Stimulated activated naive B cell treated with anti-CD40 and anti-IgM and Interleukin-4, amounts not matched to agents 10 μg/mL and 1 μg/mL and 100 μg/mL, for 72 hours (primary cell): ENCODE data around the gene YES1.
"Not testable (repeated sequence)": the region's sequence is repeated elsewhere in the genome, so short reads cannot be mapped to it uniquely, and the experiment has no call there.

ENCODE experiments used
- ATAC-seq, 2 donors: fragments of 150-1000 bp; cut with Tn5 transposase; replicated peaks; 2 replicates each; pipeline ENCODE4 v1.10.0; 2021; ENCODE audit warnings: moderate library complexity in 1 of 2
- DNase-seq: peaks from one replicate; pipeline ENCODE4 v3.0.0; 2021
- H3K27ac Mint-ChIP-seq: one replicate; pipeline ENCODE4 v1.8.0; 2022; ENCODE audit warnings: mild to moderate bottlenecking, mixed read lengths
- H3K27me3 Mint-ChIP-seq, 2 donors: one replicate each; pipeline ENCODE4 v1.8.0; 2022; ENCODE audit warnings: mixed read lengths in 2 of 2
- H3K36me3 Mint-ChIP-seq, 2 donors: one replicate each; pipeline ENCODE4 v1.8.0; 2022; ENCODE audit warnings: mixed read lengths in 2 of 2, mild to moderate bottlenecking in 1 of 2
- H3K4me1 Mint-ChIP-seq, 2 donors: one replicate each; pipeline ENCODE4 v1.8.0; 2022; ENCODE audit warnings: mixed read lengths in 2 of 2, mild to moderate bottlenecking in 1 of 2
- H3K4me3 Mint-ChIP-seq, 2 donors: one replicate each; pipeline ENCODE4 v1.8.0; 2022; ENCODE audit warnings: mild to moderate bottlenecking in 2 of 2, mixed read lengths in 2 of 2, moderate library complexity in 1 of 2
- H3K9me3 Mint-ChIP-seq, 2 donors: one replicate each; pipeline ENCODE4 v1.8.0; 2022; ENCODE audit warnings: mixed read lengths in 2 of 2, mild to moderate bottlenecking in 1 of 2

The YES1 gene

GRCh38 chr18:754656-755055 is 57.4 kb downstream of the YES1 start:
- no peaks in the 10 kb centered on the region for H3K36me3 Mint-ChIP-seq

GRCh38 chr18:750456-750855 is 61.6 kb downstream of the YES1 start:
- DNase-seq (no peak), ATAC-seq (no peak)
- no peaks in the 10 kb centered on the region for H3K4me1 Mint-ChIP-seq
- no peaks in the 10 kb centered on the region for H3K9me3 Mint-ChIP-seq
- no peak overlapping the region for H3K27ac Mint-ChIP-seq
- no peaks in the 10 kb centered on the region for H3K27me3 Mint-ChIP-seq
- H3K4me3 Mint-ChIP-seq = no peak overlapping the region
- no peaks in the 10 kb centered on the region for H3K36me3 Mint-ChIP-seq

More at GRCh38 chr18:754656-755055, 57.4 kb downstream of the YES1 start:
- Mint-ChIP-seq H3K27me3 (peaks cover 4 to 6% of the 10 kb centered on the region in 2 donors), H3K9me3 (no peaks in the 10 kb centered on the region), H3K4me1 (no peaks in the 10 kb centered on the region), H3K4me3 (no peak overlapping the region), H3K27ac (no peak overlapping the region)
- ATAC-seq (no peak), DNase-seq (no peak)

- H3K9me3 Mint-ChIP-seq = no peaks in the 10 kb centered on the region
- ATAC-seq = no peak
- peaks cover 0 to 4% of the 10 kb centered on the region in 2 donors for H3K27me3 Mint-ChIP-seq
- no peaks in the 10 kb centered on the region for H3K36me3 Mint-ChIP-seq
- no peak overlapping the region for H3K27ac Mint-ChIP-seq
- H3K4me1 Mint-ChIP-seq = no peaks in the 10 kb centered on the region
- DNase-seq = no peak
- no peak overlapping the region for H3K4me3 Mint-ChIP-seq
Measured at GRCh38 chr18:744832-745597, 67.0 kb downstream of the YES1 start.

GRCh38 chr18:741931-742512 is 70.0 kb downstream of the YES1 start:
- H3K9me3 Mint-ChIP-seq = no peaks in the 10 kb centered on the region
- H3K27me3 Mint-ChIP-seq = peaks cover 0 to 4% of the 10 kb centered on the region in 2 donors
- no peak overlapping the region for H3K4me3 Mint-ChIP-seq
- H3K4me1 Mint-ChIP-seq = no peaks in the 10 kb centered on the region
- ATAC-seq = peak; percentile 69 to 80
- no peak for DNase-seq
- no peaks in the 10 kb centered on the region for H3K36me3 Mint-ChIP-seq
- no peak overlapping the region for H3K27ac Mint-ChIP-seq

- ATAC-seq (no peak), DNase-seq (no peak)
- H3K4me3 Mint-ChIP-seq = no peak overlapping the region
- no peaks in the 10 kb centered on the region for H3K4me1 Mint-ChIP-seq
- H3K36me3 Mint-ChIP-seq = no peaks in the 10 kb centered on the region
- H3K9me3 Mint-ChIP-seq = no peaks in the 10 kb centered on the region
- H3K27ac Mint-ChIP-seq = no peak overlapping the region
- H3K27me3 Mint-ChIP-seq = peaks cover 3 to 4% of the 10 kb centered on the region in 2 donors
Measured at GRCh38 chr18:732371-732770, 79.7 kb downstream of the YES1 start.

- H3K27ac Mint-ChIP-seq = no peak overlapping the region
- H3K4me1 Mint-ChIP-seq = no peaks in the 10 kb centered on the region
- no peak for DNase-seq
- H3K9me3 Mint-ChIP-seq = no peaks in the 10 kb centered on the region
- no peak for ATAC-seq
- H3K4me3 Mint-ChIP-seq = no peak overlapping the region
- H3K36me3 Mint-ChIP-seq = no peaks in the 10 kb centered on the region
- peaks cover 3 to 4% of the 10 kb centered on the region in 2 donors for H3K27me3 Mint-ChIP-seq
Measured at GRCh38 chr18:731185-731584, 80.9 kb downstream of the YES1 start.

GRCh38 chr18:730692-731091 is 81.3 kb downstream of the YES1 start:
- no peaks in the 10 kb centered on the region for H3K36me3 Mint-ChIP-seq

GRCh38 chr18:730120-730519 is 81.9 kb downstream of the YES1 start:
- DNase-seq, H3K27ac Mint-ChIP-seq, ATAC-seq, H3K4me3 Mint-ChIP-seq, H3K36me3 Mint-ChIP-seq, H3K27me3 Mint-ChIP-seq, H3K4me1 Mint-ChIP-seq, H3K9me3 Mint-ChIP-seq: not testable (repeated sequence)

More at GRCh38 chr18:730692-731091, 81.3 kb downstream of the YES1 start:
- DNase-seq (no peak), ATAC-seq (no peak)
- no peak overlapping the region for H3K4me3 Mint-ChIP-seq
- peaks cover 3 to 4% of the 10 kb centered on the region in 2 donors for H3K27me3 Mint-ChIP-seq
- H3K27ac Mint-ChIP-seq = no peak overlapping the region
- no peaks in the 10 kb centered on the region for H3K4me1 Mint-ChIP-seq
- H3K9me3 Mint-ChIP-seq = no peaks in the 10 kb centered on the region

- Mint-ChIP-seq H3K4me1 (no peaks in the 10 kb centered on the region), H3K27me3 (peaks cover under 1 to 4% of the 10 kb centered on the region in 2 donors), H3K27ac (no peak overlapping the region), H3K36me3 (no peaks in the 10 kb centered on the region), H3K4me3 (no peak overlapping the region), H3K9me3 (no peaks in the 10 kb centered on the region)
- DNase-seq (no peak), ATAC-seq (no peak)
Measured at GRCh38 chr18:725646-726045, 86.4 kb downstream of the YES1 start.

GRCh38 chr18:723541-724080 is 88.4 kb downstream of the YES1 start:
- Mint-ChIP-seq H3K4me3 (no peak overlapping the region), H3K27me3 (no peaks in the 10 kb centered on the region), H3K27ac (no peak overlapping the region)

GRCh38 chr18:717003-717402 is 95.0 kb downstream of the YES1 start:
- no peak for DNase-seq
- H3K4me3 Mint-ChIP-seq = no peak overlapping the region
- H3K4me1 Mint-ChIP-seq = peaks cover 0 to under 1% of the 10 kb centered on the region in 2 donors
- peaks cover 0 to 6% of the 10 kb centered on the region in 2 donors for H3K27me3 Mint-ChIP-seq
- no peak for ATAC-seq
- H3K9me3 Mint-ChIP-seq = no peaks in the 10 kb centered on the region
- H3K36me3 Mint-ChIP-seq = no peaks in the 10 kb centered on the region
- no peak overlapping the region for H3K27ac Mint-ChIP-seq

More at GRCh38 chr18:723541-724080, 88.4 kb downstream of the YES1 start:
- ATAC-seq = no peak
- Mint-ChIP-seq H3K9me3 (no peaks in the 10 kb centered on the region), H3K36me3 (no peaks in the 10 kb centered on the region), H3K4me1 (no peaks in the 10 kb centered on the region)
- no peak for DNase-seq

- Mint-ChIP-seq H3K9me3 (no peaks in the 10 kb centered on the region), H3K4me1 (peaks cover 4 to 11% of the 10 kb centered on the region in 2 donors), H3K4me3 (no peak overlapping the region), H3K36me3 (peaks cover 3% of the 10 kb centered on the region in 2 donors), H3K27me3 (peaks cover 7 to 20% of the 10 kb centered on the region in 2 donors), H3K27ac (no peak overlapping the region)
- ATAC-seq (no peak), DNase-seq (no peak)
Measured at GRCh38 chr18:715626-716025, 96.4 kb downstream of the YES1 start.

GRCh38 chr18:713135-713490 is 98.9 kb downstream of the YES1 start:
- no peak overlapping the region for H3K27ac Mint-ChIP-seq
- peaks cover 4 to 11% of the 10 kb centered on the region in 2 donors for H3K4me1 Mint-ChIP-seq
- H3K27me3 Mint-ChIP-seq = peaks cover 16 to 32% of the 10 kb centered on the region in 2 donors
- ATAC-seq = no peak
- H3K4me3 Mint-ChIP-seq = peak overlapping the region; percentile 21 to 73
- DNase-seq = no peak
- H3K9me3 Mint-ChIP-seq = no peaks in the 10 kb centered on the region
- H3K36me3 Mint-ChIP-seq = peaks cover 3 to 8% of the 10 kb centered on the region in 2 donors

GRCh38 chr18:712401-713134 is 99.5 kb downstream of the YES1 start, which contains the start of gene ENOSF1:
Gene ENOSF1, minus strand, starts transcription at chr18:712630. Its CDS starts 43 bp downstream, at chr18:712587.
- Mint-ChIP-seq H3K27ac (peak within 1 kb of the TSS; percentile 65), H3K9me3 (no peaks in the 10 kb centered on the region), H3K27me3 (peaks cover 16 to 32% of the 10 kb centered on the region in 2 donors), H3K4me3 (peak within 1 kb of the TSS; percentile 81 to 82), H3K36me3 (peaks cover 3 to 8% of the 10 kb centered on the region in 2 donors), H3K4me1 (peaks cover 4 to 11% of the 10 kb centered on the region in 2 donors)
- DNase-seq = peak; percentile 49
- peak; percentile 78 to 83 for ATAC-seq
